ENCODE data around the gene SF3A2. TPM values are rescaled to one million over a fixed set of nuclear protein-coding genes. Genes with fewer than 3 reads are reported as not detected.

Gene SF3A2
- total and polyA plus RNA-seq, 10 of the 15 experiments (the other 5 are each of a cell fraction or from before 2014, with no cell fraction given): 0.33 to 143 (median 30.6) TPM

- Histone ChIP-seq H3K36me3 (ENCODE audit: control insufficient read depth in 2 of 2, insufficient read depth in 2 of 2, low read length in 1 of 2) (peaks cover 4 to 19% of the 10 kb centered on the region in 2 experiments), H4K20me1 (ENCODE audit: control insufficient read depth, insufficient read depth) (peaks cover 13% of the 10 kb centered on the region), H3K79me2 (ENCODE audit: control insufficient read depth, insufficient read depth, low read length) (peaks cover 58% of the 10 kb centered on the region), H3K9ac (ENCODE audit: control insufficient read depth, insufficient read depth, low read length) (peak overlapping the region; percentile 97), H3K4me1 (ENCODE audit: control insufficient read depth, insufficient read depth, low read length) (peaks cover 21% of the 10 kb centered on the region), H3K4me2 (ENCODE audit: control insufficient read depth, insufficient read depth) (peak overlapping the region; percentile 57; the same call in 1 of the 2 replicates), H3K27me3 (replicated peaks in 1 of 2; ENCODE audit: control insufficient read depth in 2 of 2, insufficient read depth in 2 of 2, low read length in 1 of 2) (no peaks in the 10 kb centered on the region), H3K4me3 (peak overlapping the region; percentile 95), H3K27ac (ENCODE audit: control insufficient read depth, insufficient read depth) (peak overlapping the region; percentile 89), H2AFZ (ENCODE audit: control insufficient read depth, low read depth, low read length) (no peak overlapping the region), H3K9me3 (replicated peaks; ENCODE audit: control insufficient read depth, insufficient read depth, low read length) (no peaks in the 10 kb centered on the region)
- ChIA-PET POLR2A (interaction anchor here (0.5 to 3.5 kb wide), 6 partner anchors 9 to 407 kb away, joined by 3 to 36 read pairs (median 5); no protein-coding TSS in a partner anchor), RAD21 (ENCODE audit: unreplicated experiment) (interaction anchor here (0.8 to 4.5 kb wide), 6 partner anchors 11 to 103 kb away, joined by 3 to 44 read pairs (median 4); no protein-coding TSS in a partner anchor), SMC1A (ENCODE audit: uncharacterized antibody, unreplicated experiment) (interaction anchor here (0.6 to 5.1 kb wide), 5 partner anchors 12 to 115 kb away, joined by 3 to 30 read pairs (median 4); no protein-coding TSS in a partner anchor), CTCF (interaction anchor here (0.6 to 6.4 kb wide), 7 partner anchors 9 to 119 kb away, joined by 3 to 46 read pairs (median 5); no protein-coding TSS in a partner anchor)
- DNase-seq (ENCODE audit: low read depth, low spot score) (no peak), FAIRE-seq (no peak), ATAC-seq (peak; percentile 28)
- WGBS (ENCODE audit: insufficient coverage, insufficient replicate concordance, low lambda C conversion rate, missing lambda C conversion rate): under 1% methylated on average over 69 of the region's 88 CpGs
- in situ Hi-C loops (cut with MboI): loop anchor here (5.0 to 10.0 kb wide), 3 partner anchors 33 to 344 kb away; partner anchors contain the start of genes PLEKHJ1 and SF3A2
- BruUV-seq (replicated peaks): no TSS peak
- intact Hi-C loops (cut with micrococcal nuclease; ENCODE audit: unreplicated experiment): loop anchor here (5.0 to 10.0 kb wide), 2 partner anchors 352 to 514 kb away; partner anchors contain the start of genes SGTA and THOP1
- no peak for TF ChIP-seq RAD21 (IDR thresholded peaks at IDR 0.05; ENCODE audit: insufficient read depth, low read depth, low read length)
- no peak for TF ChIP-seq CHD4 (IDR thresholded peaks at IDR 0.05)
- TF ChIP-seq NR2C2 (IDR thresholded peaks at IDR 0.05; ENCODE audit: borderline replicate concordance, control insufficient read depth, insufficient read length, low read depth): no peak
- TF ChIP-seq NFYB (IDR thresholded peaks at IDR 0.05; ENCODE audit: insufficient read depth, low read depth, low read length): no peak
- no peak for TF ChIP-seq EZH2 (IDR thresholded peaks at IDR 0.05; ENCODE audit: borderline replicate concordance, control insufficient read depth, low read depth, low read length)
- TF ChIP-seq BRCA1 (IDR thresholded peaks at IDR 0.05; ENCODE audit: low read depth, low read length): no peak
- no peak for TF ChIP-seq MTA3 (IDR thresholded peaks at IDR 0.05; ENCODE audit: borderline replicate concordance, low read length)
- no peak for TF ChIP-seq ZNF217 (IDR thresholded peaks at IDR 0.05)
- TF ChIP-seq ZSCAN29 (IDR thresholded peaks at IDR 0.05): no peak
- TF ChIP-seq DPF2 (IDR thresholded peaks at IDR 0.05): peak; percentile 42
- TF ChIP-seq MYB (IDR thresholded peaks at IDR 0.05; ENCODE audit: borderline replicate concordance, low read depth, low read length): no peak
- TF ChIP-seq IRF3 (IDR thresholded peaks at IDR 0.05): no peak
- no peak for TF ChIP-seq CBFB (IDR thresholded peaks at IDR 0.05; ENCODE audit: low read depth)
- no peak for TF ChIP-seq WRNIP1 (IDR thresholded peaks at IDR 0.05; ENCODE audit: borderline replicate concordance, low read depth, low read length)
- TF ChIP-seq GATAD2B (conservative IDR thresholded peaks at IDR 0.05; ENCODE audit: low read depth): peak; percentile 70
- TF ChIP-seq ZZZ3 (IDR thresholded peaks at IDR 0.05; ENCODE audit: control insufficient read depth, insufficient read length, low read depth): no peak
- 0 out of 2 replicates have a peak, but pooled peaks have one; percentile 4 for TF ChIP-seq TCF12 (IDR thresholded peaks at IDR 0.05; ENCODE audit: low read depth, low read length)
- no peak for TF ChIP-seq PBX3 (IDR thresholded peaks at IDR 0.05; ENCODE audit: insufficient replicate concordance, low read depth, low read length)
- TF ChIP-seq EP300 (IDR thresholded peaks at IDR 0.05; ENCODE audit: borderline replicate concordance in 1 of 2, control insufficient read depth in 1 of 2, low read depth in 2 of 2, low read length in 2 of 2): no peak
- TF ChIP-seq IKZF1 (conservative IDR thresholded peaks at IDR 0.05): peak; percentile 82
- no peak for TF ChIP-seq POU2F2 (IDR thresholded peaks at IDR 0.05; ENCODE audit: borderline replicate concordance, low read depth, low read length)
- TF ChIP-seq HCFC1 (IDR thresholded peaks at IDR 0.05; ENCODE audit: low read length): no peak
Observed at GRCh38 chr19:2270423-2271233, 34.0 kb downstream of the SF3A2 start.
